H9 (cell line): ENCODE data around the gene THAP11. TPM values are rescaled to one million over a fixed set of nuclear protein-coding genes. Genes with fewer than 3 reads are reported as not detected.

Experiments used
- DNase-seq: peaks from one replicate; pipeline ENCODE4 v3.0.0-alpha.2; 2017
- H2AFZ ChIP-seq: one replicate; pipeline ENCODE4 v1.6.1; 2013; ENCODE audit warnings: mild to moderate bottlenecking, low read length, control low read depth, moderate library complexity
- H2AK5ac ChIP-seq: 2 replicates; pipeline ENCODE4 v1.6.1; 2013; ENCODE audit warnings: low read length, control low read depth, mixed read lengths; ENCODE audit not compliant: insufficient read length
- H2BK120ac ChIP-seq: one replicate; pipeline ENCODE4 v1.6.1; 2013; ENCODE audit warnings: low read depth, mild to moderate bottlenecking, low read length, control low read depth, inconsistent platforms; ENCODE audit not compliant: poor library complexity, severe bottlenecking
- H2BK12ac ChIP-seq: 2 replicates; pipeline ENCODE4 v1.6.1; 2013; ENCODE audit warnings: low read length, control low read depth, mixed read lengths, low read depth; ENCODE audit not compliant: insufficient read length
- H2BK15ac ChIP-seq: 2 replicates; pipeline ENCODE4 v1.6.1; 2013; ENCODE audit warnings: low read depth, low read length, control low read depth
- H2BK20ac ChIP-seq: one replicate; pipeline ENCODE4 v1.6.1; 2013; ENCODE audit warnings: low read depth, mild to moderate bottlenecking, low read length, control low read depth, inconsistent platforms; ENCODE audit not compliant: poor library complexity, severe bottlenecking
- H2BK5ac ChIP-seq: 2 replicates; pipeline ENCODE4 v1.6.1; 2013; ENCODE audit warnings: low read length, control low read depth, mixed read lengths; ENCODE audit not compliant: insufficient read length
- H3K14ac ChIP-seq: 2 replicates; pipeline ENCODE4 v1.6.1; 2013; ENCODE audit warnings: low read length, control low read depth; ENCODE audit not compliant: insufficient read depth
- H3K18ac ChIP-seq: 2 replicates; pipeline ENCODE4 v1.6.1; 2013; ENCODE audit warnings: low read depth, mild to moderate bottlenecking, mixed read lengths, low read length, control low read depth; ENCODE audit not compliant: insufficient read length
- H3K23ac ChIP-seq: 2 replicates; pipeline ENCODE4 v1.6.1; 2013; ENCODE audit warnings: low read length, control low read depth, mixed read lengths, low read depth; ENCODE audit not compliant: insufficient read length
- H3K23me2 ChIP-seq: 2 replicates; pipeline ENCODE4 v1.6.1; 2013; ENCODE audit warnings: low read depth, mild to moderate bottlenecking, mixed read lengths, low read length, control low read depth; ENCODE audit not compliant: insufficient read length, poor library complexity, severe bottlenecking
- H3K27ac ChIP-seq: 2 replicates; pipeline ENCODE4 v1.5.1; 2013; ENCODE audit warnings: low read length, control low read depth, mixed read lengths, low read depth; ENCODE audit not compliant: insufficient read length
- H3K27me3 ChIP-seq: 2 replicates; pipeline ENCODE4 v1.6.1; 2013; ENCODE audit warnings: low read length, control low read depth, inconsistent platforms; ENCODE audit not compliant: insufficient read depth
- H3K4ac ChIP-seq: 2 replicates; pipeline ENCODE4 v1.6.1; 2013; ENCODE audit warnings: low read depth, mild to moderate bottlenecking, control low read depth, inconsistent platforms, low read length, moderate library complexity
- H3K4me1 ChIP-seq: 2 replicates; pipeline ENCODE4 v1.6.1; 2013; ENCODE audit warnings: low read length, control low read depth, inconsistent platforms; ENCODE audit not compliant: insufficient read depth
- H3K4me2 ChIP-seq: 2 replicates; pipeline ENCODE4 v1.6.1; 2013; ENCODE audit warnings: low read length, control low read depth, mixed read lengths; ENCODE audit not compliant: insufficient read length, insufficient read depth
- H3K56ac ChIP-seq: 2 replicates; pipeline ENCODE4 v1.6.1; 2013; ENCODE audit warnings: low read depth, mild to moderate bottlenecking, mixed read lengths, low read length, control low read depth; ENCODE audit not compliant: insufficient read length
- H3K79me1 ChIP-seq: 2 replicates; pipeline ENCODE4 v1.6.1; 2013; ENCODE audit warnings: low read depth, mild to moderate bottlenecking, moderate library complexity, low read length, control low read depth, inconsistent platforms; ENCODE audit not compliant: insufficient read depth, poor library complexity, severe bottlenecking
- H3K79me2 ChIP-seq: 2 replicates; pipeline ENCODE4 v1.6.1; 2013; ENCODE audit warnings: low read length, control low read depth, inconsistent platforms; ENCODE audit not compliant: insufficient read depth
- H3K9ac ChIP-seq: 2 replicates; pipeline ENCODE4 v1.6.1; 2013; ENCODE audit warnings: low read length, control low read depth, mixed read lengths; ENCODE audit not compliant: insufficient read length; ENCODE audit errors: extremely low read depth
- H3K9me3 ChIP-seq: one replicate; pipeline ENCODE4 v1.6.1; 2013; ENCODE audit warnings: low read depth, low read length, inconsistent platforms; ENCODE audit not compliant: control insufficient read depth
- H3T11ph ChIP-seq: one replicate; pipeline ENCODE4 v1.6.1; 2013; ENCODE audit warnings: mild to moderate bottlenecking, low read length, control low read depth, inconsistent platforms
- H4K20me1 ChIP-seq: one replicate; pipeline ENCODE4 v1.6.1; 2013; ENCODE audit not compliant: control insufficient read depth, insufficient read length, insufficient read depth
- H4K5ac ChIP-seq: 2 replicates; pipeline ENCODE4 v1.6.1; 2013; ENCODE audit warnings: low read depth, mild to moderate bottlenecking, mixed read lengths, low read length, control low read depth; ENCODE audit not compliant: insufficient read length
- H4K8ac ChIP-seq: replicated peaks from 2 replicates; pipeline ENCODE4 v1.6.1; 2013; ENCODE audit warnings: low read length, control low read depth, mixed read lengths, low read depth; ENCODE audit not compliant: insufficient read length
- H4K91ac ChIP-seq: 2 replicates; pipeline ENCODE4 v1.6.1; 2013; ENCODE audit warnings: low read depth, mild to moderate bottlenecking, moderate library complexity, mixed read lengths, low read length, control low read depth; ENCODE audit not compliant: insufficient read length
- H3K27ac Mint-ChIP-seq, 3 experiments: 2 replicates in 2 of 3; 3 replicates in 1 of 3; pipeline ENCODE4 v1.8.0; 2020 to 2021; ENCODE audit warnings: mixed read lengths in 3 of 3, mild to moderate bottlenecking in 1 of 3, moderate library complexity in 1 of 3
- H3K27me3 Mint-ChIP-seq: 2 replicates; pipeline ENCODE4 v1.8.0; 2021; ENCODE audit warnings: low read depth, mild to moderate bottlenecking, moderate library complexity, mixed read lengths
- H3K36me3 Mint-ChIP-seq, 3 experiments: 2 replicates in 2 of 3; 3 replicates in 1 of 3; pipeline ENCODE4 v1.8.0; 2020 to 2021; ENCODE audit warnings: low read depth in 3 of 3, mixed read lengths in 3 of 3; ENCODE audit not compliant: insufficient read depth in 1 of 3
- H3K4me1 Mint-ChIP-seq, 2 experiments: 2 replicates each; pipeline ENCODE4 v1.8.0; 2020; ENCODE audit warnings: mixed read lengths in 2 of 2
- H3K4me3 Mint-ChIP-seq, 2 experiments: 2 replicates in 1 of 2; 3 replicates in 1 of 2; pipeline ENCODE4 v1.8.0; 2020 to 2021; ENCODE audit warnings: mild to moderate bottlenecking in 2 of 2, mixed read lengths in 2 of 2, moderate library complexity in 1 of 2
- H3K9me3 Mint-ChIP-seq, 2 experiments: 2 replicates in 1 of 2; 3 replicates in 1 of 2; pipeline ENCODE4 v1.8.0; 2020; ENCODE audit warnings: mild to moderate bottlenecking in 2 of 2, mixed read lengths in 2 of 2, moderate library complexity in 1 of 2
- CTCF ChIP-seq: fragments of 200-600 bp; sonication (generic); conservative IDR thresholded peaks from 3 replicates; pipeline ENCODE4 v1.8.0; 2021; ENCODE audit warnings: antibody characterized with exemption, mild to moderate bottlenecking
- WGBS: extraction: QIAGEN DNeasy Blood & Tissue Kit; methylation state at CpG from one replicate; pipeline ENCODE4 v1.1.7; 2013; ENCODE audit warnings: missing lambda C conversion rate, low lambda C conversion rate, mixed read lengths; ENCODE audit not compliant: insufficient read length; ENCODE audit errors: extremely low coverage; 5-methylcytosine and 5-hydroxymethylcytosine counted together
- total RNA-seq: library from RNA; stranded (reverse); gene quantifications from 2 replicates; pipeline ENCODE4 v1.2.1, GENCODE V29; 2021

The THAP11 gene
- total RNA-seq, 1 experiment from 2014 or later = 48.9 TPM

DNA sequence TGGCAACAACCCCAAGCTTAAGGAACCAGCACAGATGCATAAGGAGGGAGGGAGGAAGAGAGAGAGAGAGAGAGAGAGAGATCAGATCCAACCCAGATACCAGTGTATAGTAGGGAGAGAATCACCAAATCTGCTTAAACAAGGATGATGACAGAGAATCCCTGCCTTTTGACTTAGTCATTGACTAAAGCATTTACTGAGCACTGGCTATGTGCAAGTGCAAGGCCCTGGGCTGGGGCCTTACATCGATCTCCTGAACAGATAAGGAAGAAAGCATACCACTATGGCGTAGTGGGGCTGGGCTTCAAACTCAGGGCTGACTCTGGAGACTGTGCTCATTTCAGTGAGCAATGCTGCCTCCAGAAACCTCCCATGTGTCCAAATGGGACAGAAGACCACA lies 19.6 kb upstream of the THAP11 start:
- Mint-ChIP-seq H3K9me3 (no peaks in the 10 kb centered on the region), H3K27ac (no peak overlapping the region), H3K4me1 (peaks cover 12 to 15% of the 10 kb centered on the region in 2 experiments), H3K36me3 (peaks cover 6 to 20% (median 18%) of the 10 kb centered on the region in 3 experiments; a peak in 5 of 7 replicates), H3K27me3 (peaks cover 2% of the 10 kb centered on the region; the same call in 1 of the 2 replicates), H3K4me3 (no peak overlapping the region)
- Histone ChIP-seq H3K4me2 (no peak overlapping the region), H3K23ac (no peak overlapping the region), H4K20me1 (no peaks in the 10 kb centered on the region), H3K79me2 (no peaks in the 10 kb centered on the region), H3K9me3 (no peaks in the 10 kb centered on the region), H2AK5ac (no peak overlapping the region), H3K18ac (no peak overlapping the region), H3K27ac (no peak overlapping the region), H3K4me1 (no peaks in the 10 kb centered on the region), H3K56ac (no peak overlapping the region), H3K14ac (no peak overlapping the region), H3K79me1 (no peaks in the 10 kb centered on the region), H3T11ph (no peak overlapping the region), H2AFZ (no peak overlapping the region), H4K91ac (no peak overlapping the region), H3K27me3 (no peaks in the 10 kb centered on the region), H3K4ac (no peak overlapping the region), H2BK20ac (no peak overlapping the region), H2BK15ac (no peak overlapping the region), H4K8ac (no peak overlapping the region), H4K5ac (no peak overlapping the region), H2BK12ac (no peak overlapping the region), H2BK5ac (no peak overlapping the region), H2BK120ac (no peak overlapping the region), H3K23me2 (no peaks in the 10 kb centered on the region), H3K9ac (no peak overlapping the region)
- WGBS = no CpG with 5 or more reads among the region's 2 CpGs
- no peak for TF ChIP-seq CTCF
- DNase-seq = no peak
